OCI-LY1 (cell line): ENCODE data around the gene FOXJ2.

Source experiments
- H2AFZ ChIP-seq: fragments of 200-600 bp; sonication (generic), shearing (Covaris generic); 2 replicates; pipeline ENCODE4 v1.6.0; 2014; ENCODE audit warnings: antibody characterized with exemption, mild to moderate bottlenecking, low read length
- H3F3A ChIP-seq: fragments of 200-600 bp; sonication (generic), shearing (Covaris generic); 2 replicates; pipeline ENCODE4 v1.6.0; 2014; ENCODE audit warnings: mild to moderate bottlenecking, antibody characterized with exemption, low read length, moderate library complexity; ENCODE audit not compliant: insufficient read depth
- H3K27ac ChIP-seq: fragments of 200-600 bp; sonication (generic); 2 replicates; pipeline ENCODE4 v1.5.1; 2014; ENCODE audit warnings: low read length, mixed run types, mild to moderate bottlenecking, low read depth; ENCODE audit not compliant: poor library complexity, severe bottlenecking
- H3K27me3 ChIP-seq: fragments of 200-600 bp; sonication (generic); 2 replicates; pipeline ENCODE4 v1.6.0; 2014; ENCODE audit warnings: antibody characterized with exemption, mild to moderate bottlenecking, low read length, moderate library complexity; ENCODE audit not compliant: insufficient read depth
- H3K36me3 ChIP-seq: fragments of 200-600 bp; sonication (generic); 2 replicates; pipeline ENCODE4 v1.6.1; 2014; ENCODE audit warnings: mild to moderate bottlenecking, antibody characterized with exemption, low read length, moderate library complexity, mixed read lengths; ENCODE audit not compliant: insufficient read depth
- H3K4me1 ChIP-seq: fragments of 200-600 bp; sonication (generic); 2 replicates; pipeline ENCODE4 v1.5.1; 2014; ENCODE audit warnings: mild to moderate bottlenecking, low read length, moderate library complexity; ENCODE audit not compliant: insufficient read depth, severe bottlenecking
- H3K4me2 ChIP-seq: fragments of 200-600 bp; sonication (generic), shearing (Covaris generic); 2 replicates; pipeline ENCODE4 v1.6.1; 2014; ENCODE audit warnings: low read length
- H3K4me3 ChIP-seq: fragments of 200-600 bp; sonication (generic); 2 replicates; pipeline ENCODE4 v1.5.1; 2014; ENCODE audit warnings: low read length, low read depth, mild to moderate bottlenecking, mixed read lengths; ENCODE audit not compliant: poor library complexity, severe bottlenecking
- H3K79me2 ChIP-seq: fragments of 200-600 bp; shearing (Covaris generic); 2 replicates; pipeline ENCODE4 v1.6.1; 2016; ENCODE audit warnings: mixed run types, low read length, mixed read lengths; ENCODE audit not compliant: insufficient read depth
- H3K9ac ChIP-seq: fragments of 200-600 bp; sonication (generic), shearing (Covaris generic); 2 replicates; pipeline ENCODE4 v1.6.1; 2014; ENCODE audit warnings: mild to moderate bottlenecking, low read length, mixed read lengths
- H3K9me2 ChIP-seq: fragments of 200-600 bp; sonication (generic), shearing (Covaris generic); 2 replicates; pipeline ENCODE4 v1.6.1; 2014; ENCODE audit warnings: low read depth, mild to moderate bottlenecking, low read length, mixed read lengths
- H3K9me3 ChIP-seq: fragments of 200-600 bp; shearing (Covaris generic); 2 replicates; pipeline ENCODE4 v1.6.1; 2014; ENCODE audit warnings: low read length, mixed read lengths
- H4K20me1 ChIP-seq: fragments of 200-600 bp; sonication (generic), shearing (Covaris generic); 2 replicates; pipeline ENCODE4 v1.6.0; 2016; ENCODE audit warnings: mild to moderate bottlenecking, low read length; ENCODE audit not compliant: insufficient read depth
- CTCF ChIP-seq: fragments of 200-600 bp; sonication (generic), shearing (Covaris generic); IDR thresholded peaks from 2 replicates; pipeline ENCODE4 v1.5.1; 2017; ENCODE audit warnings: mild to moderate bottlenecking, antibody characterized with exemption, low read length, moderate library complexity, mixed read lengths
- EZH2 ChIP-seq: fragments of 200-600 bp; sonication (generic), shearing (Covaris generic); IDR thresholded peaks from 2 replicates; pipeline ENCODE4 v1.8.0; 2017; ENCODE audit warnings: borderline replicate concordance, mixed run types, mild to moderate bottlenecking, antibody characterized with exemption, low read length, moderate library complexity, mixed read lengths

Gene FOXJ2

DNA sequence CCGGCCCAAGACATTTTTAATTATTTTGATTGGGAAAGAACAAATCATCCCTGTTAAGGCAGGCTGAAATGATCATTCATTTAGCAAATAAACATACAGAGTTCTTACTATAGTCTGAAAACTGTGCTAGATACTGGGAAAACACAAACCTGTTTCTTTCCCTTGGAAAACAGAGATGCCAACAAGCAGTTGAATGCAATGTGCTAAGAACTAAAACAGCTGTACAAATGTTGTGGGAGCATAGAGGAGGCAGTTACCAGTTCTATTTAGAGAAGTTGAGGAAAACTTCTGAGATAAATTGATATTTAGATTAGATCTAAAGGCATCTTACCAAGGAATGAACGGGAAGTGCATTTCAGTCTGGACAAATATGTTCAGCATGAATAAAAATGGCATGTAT lies 46.4 kb downstream of the FOXJ2 start:
- Histone ChIP-seq H3K4me3 (no peak overlapping the region), H3K4me1 (peaks cover 27% of the 10 kb centered on the region), H3K36me3 (no peaks in the 10 kb centered on the region; the same call in 1 of the 2 replicates), H3F3A (no peaks in the 10 kb centered on the region), H3K27ac (no peak overlapping the region), H3K9me2 (no peaks in the 10 kb centered on the region), H3K79me2 (peaks cover 23% of the 10 kb centered on the region), H2AFZ (no peak overlapping the region), H3K4me2 (no peak overlapping the region), H3K9ac (no peak overlapping the region), H3K9me3 (no peaks in the 10 kb centered on the region), H3K27me3 (no peaks in the 10 kb centered on the region), H4K20me1 (no peaks in the 10 kb centered on the region)
- TF ChIP-seq EZH2 (no peak), CTCF (no peak)

DNA sequence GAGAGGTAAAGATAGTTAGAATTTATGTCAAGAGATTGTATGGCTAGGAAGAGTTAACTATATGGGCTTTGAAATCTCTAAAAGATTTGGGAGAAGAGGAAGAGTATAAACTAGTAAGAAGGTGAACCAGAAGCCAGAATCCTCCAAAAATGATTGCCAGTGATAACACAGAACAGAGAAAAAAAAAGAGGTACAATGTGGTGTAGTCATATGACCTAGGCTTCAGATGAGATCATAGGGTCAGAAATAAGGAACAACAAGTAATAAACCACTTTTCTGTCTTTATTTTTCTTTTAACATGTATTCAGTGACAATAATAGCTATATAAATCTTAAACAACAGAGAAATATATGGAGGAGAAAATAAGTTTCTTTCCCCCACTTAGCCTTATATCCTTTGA lies 47.6 kb downstream of the FOXJ2 start:
- Histone ChIP-seq H3F3A (no peaks in the 10 kb centered on the region), H3K4me1 (peaks cover 33% of the 10 kb centered on the region), H4K20me1 (no peaks in the 10 kb centered on the region), H3K27ac (no peak overlapping the region), H3K9me3 (no peaks in the 10 kb centered on the region), H3K9ac (no peak overlapping the region), H3K4me2 (no peak overlapping the region), H3K79me2 (peaks cover 33% of the 10 kb centered on the region), H2AFZ (no peak overlapping the region), H3K4me3 (no peak overlapping the region), H3K9me2 (no peaks in the 10 kb centered on the region), H3K36me3 (peaks cover 5% of the 10 kb centered on the region; the same call in 1 of the 2 replicates), H3K27me3 (no peaks in the 10 kb centered on the region)
- no peak for TF ChIP-seq EZH2
- TF ChIP-seq CTCF, result no peak

DNA sequence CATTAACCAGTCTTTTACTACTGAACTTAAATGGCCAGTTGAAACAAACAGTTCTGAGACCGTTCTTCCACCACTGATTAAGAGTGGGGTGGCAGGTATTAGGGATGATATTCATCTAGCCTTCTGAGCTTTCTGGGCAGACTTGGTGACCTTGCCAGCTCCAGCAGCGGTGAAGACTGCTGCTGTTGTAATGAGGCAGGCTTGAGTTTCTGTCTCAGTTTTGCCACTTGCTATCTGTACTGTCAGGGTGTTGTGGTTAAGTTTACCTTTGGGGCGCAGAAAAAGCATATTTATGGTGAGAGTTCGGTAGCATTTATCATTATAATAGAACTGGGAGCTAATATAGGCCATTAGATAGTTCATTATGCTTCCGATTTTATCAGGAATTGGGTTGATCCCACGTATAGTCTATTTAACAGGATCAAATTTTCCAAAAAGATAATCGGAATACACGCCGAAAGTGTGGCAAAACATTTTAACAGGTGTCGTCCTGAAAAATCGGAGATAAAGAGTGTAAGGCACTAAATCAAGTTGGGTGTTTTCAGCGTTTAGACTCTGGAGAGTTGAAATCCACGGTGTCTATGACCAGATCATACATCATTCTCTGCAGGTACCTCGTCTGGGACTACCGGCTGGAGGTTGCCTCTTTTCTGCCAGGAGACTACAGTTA lies 48.9 kb downstream of the FOXJ2 start:
- Histone ChIP-seq H3K79me2 (peaks cover 42% of the 10 kb centered on the region), H3K9me2 (no peaks in the 10 kb centered on the region), H2AFZ (peak overlapping the region; percentile 76), H3K27ac (peak overlapping the region; percentile 89), H3K4me2 (peak overlapping the region; percentile 93), H4K20me1 (no peaks in the 10 kb centered on the region), H3K4me3 (peak overlapping the region; percentile 97), H3K9me3 (no peaks in the 10 kb centered on the region), H3K4me1 (peaks cover 33% of the 10 kb centered on the region), H3K27me3 (no peaks in the 10 kb centered on the region), H3K9ac (peak overlapping the region; percentile 92), H3K36me3 (peaks cover 12% of the 10 kb centered on the region; the same call in 1 of the 2 replicates), H3F3A (no peaks in the 10 kb centered on the region)
- TF ChIP-seq CTCF, result no peak
